Germinal center (tissue), 1 donor: ENCODE data around the gene AMIGO3.
"Not testable (repeated sequence)": the region's sequence is repeated elsewhere in the genome, so short reads cannot be mapped to it uniquely, and the experiment has no call there.

Source experiments
- DNase-seq: peaks from one replicate; pipeline ENCODE4 v3.0.0; 2012; ENCODE audit warnings: mixed read lengths, low spot score

Gene AMIGO3

DNA sequence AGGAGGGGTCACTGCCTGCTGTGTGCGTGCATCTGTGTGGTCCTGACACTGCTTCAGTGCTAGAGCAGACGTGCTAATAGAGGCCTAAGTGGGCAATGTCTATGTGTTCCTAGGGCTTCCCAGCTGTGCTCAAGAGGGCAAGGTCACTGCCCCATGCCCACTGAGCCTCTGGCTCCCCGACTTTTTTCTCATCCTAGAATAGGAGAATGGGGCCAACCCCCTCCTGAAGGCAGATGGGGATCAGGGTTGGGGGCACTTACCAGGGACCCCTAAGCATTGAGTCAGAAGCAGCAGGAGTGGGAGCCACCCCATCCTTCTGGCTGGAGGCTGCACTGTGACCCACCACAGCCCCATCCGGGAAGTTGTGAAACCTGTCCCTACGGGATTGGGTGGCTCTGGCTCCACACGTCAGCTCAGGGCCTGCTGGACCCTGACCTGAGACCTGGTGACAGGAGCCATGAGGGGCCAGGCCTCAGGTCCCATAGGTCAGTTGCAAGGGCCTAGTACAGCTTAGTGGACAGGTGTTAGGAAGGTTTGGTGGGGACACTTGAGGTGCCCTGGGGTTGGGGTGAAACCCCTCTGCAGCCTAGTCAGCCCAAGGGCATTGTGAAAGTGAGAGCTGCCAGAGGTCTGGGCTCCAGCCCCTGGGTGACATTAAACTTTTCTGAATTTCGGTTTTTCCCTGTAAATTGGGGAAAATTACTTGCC, 31.0 kb downstream of the AMIGO3 start:
- DNase-seq = not testable (repeated sequence)

DNA sequence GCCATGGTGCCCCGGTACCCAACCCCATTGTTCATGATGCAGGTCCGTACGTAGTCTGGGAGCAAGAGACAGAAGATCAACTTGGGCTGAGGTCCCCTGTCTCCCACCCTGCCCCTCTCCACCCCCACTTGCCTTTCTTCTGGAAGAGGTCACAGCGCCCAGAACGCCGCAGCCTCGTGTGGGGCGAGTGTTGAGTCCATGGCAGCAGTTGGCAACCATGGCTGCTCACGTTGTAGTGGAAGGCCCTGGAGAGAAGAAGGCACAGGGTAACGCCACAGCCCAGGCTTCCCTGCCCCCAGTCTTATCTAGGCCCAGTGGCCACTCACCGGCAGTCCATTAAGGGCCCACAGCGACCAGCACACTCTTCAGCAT, 32.1 kb downstream of the AMIGO3 start:
- not testable (repeated sequence) for DNase-seq

DNA sequence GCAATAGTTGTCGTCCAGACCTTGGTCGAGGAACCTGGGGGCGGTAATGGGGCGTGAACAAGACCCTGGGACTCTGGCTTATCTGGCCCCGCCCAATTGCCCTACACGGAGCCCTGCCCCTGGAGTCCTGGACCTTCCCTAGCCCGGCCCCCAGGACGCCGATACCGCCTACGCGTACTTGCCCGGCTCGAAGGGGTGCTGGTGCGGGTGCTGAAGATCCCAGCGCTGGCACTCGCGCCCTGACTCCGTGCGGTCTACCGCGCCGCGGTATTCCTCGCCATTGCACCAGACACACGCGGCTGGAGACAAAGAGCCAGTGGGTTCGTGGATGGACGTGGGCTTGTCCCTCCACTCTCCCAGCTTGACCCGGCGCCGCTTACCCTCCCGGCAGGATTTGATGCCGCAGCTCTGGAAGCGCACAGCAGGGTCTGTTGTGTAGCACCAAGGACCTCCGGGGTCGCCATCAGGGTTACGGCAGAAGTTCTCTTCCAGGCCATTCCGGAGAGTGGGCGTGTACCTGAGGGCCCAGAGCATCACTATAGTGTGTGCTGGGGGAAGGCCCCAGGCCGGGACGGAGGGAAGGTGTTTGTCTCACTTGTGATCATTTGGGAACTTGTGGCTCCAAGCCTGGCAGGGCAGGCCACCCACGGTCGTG, 32.6 kb downstream of the AMIGO3 start:
- DNase-seq = not testable (repeated sequence)

DNA sequence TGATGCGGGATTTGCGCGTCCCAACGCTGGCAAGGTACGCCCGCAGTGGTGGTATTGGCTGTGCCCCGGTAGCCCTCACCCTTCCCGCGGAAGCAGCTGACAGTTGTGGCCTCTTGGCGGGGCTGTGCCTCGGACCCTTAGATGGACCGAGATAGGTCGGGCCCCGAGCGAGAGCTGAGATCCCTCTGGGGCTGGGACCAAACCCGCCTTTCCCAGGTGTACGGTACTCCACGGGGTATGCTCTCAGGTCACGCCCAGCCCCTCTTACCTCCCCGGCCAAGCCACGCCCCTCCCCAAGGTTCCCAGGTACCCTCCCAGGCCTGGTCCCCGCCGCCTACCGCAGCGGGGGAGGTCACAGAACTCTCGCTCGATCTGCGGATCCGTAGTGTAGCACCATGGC, 33.1 kb downstream of the AMIGO3 start:
- DNase-seq = not testable (repeated sequence)

DNA sequence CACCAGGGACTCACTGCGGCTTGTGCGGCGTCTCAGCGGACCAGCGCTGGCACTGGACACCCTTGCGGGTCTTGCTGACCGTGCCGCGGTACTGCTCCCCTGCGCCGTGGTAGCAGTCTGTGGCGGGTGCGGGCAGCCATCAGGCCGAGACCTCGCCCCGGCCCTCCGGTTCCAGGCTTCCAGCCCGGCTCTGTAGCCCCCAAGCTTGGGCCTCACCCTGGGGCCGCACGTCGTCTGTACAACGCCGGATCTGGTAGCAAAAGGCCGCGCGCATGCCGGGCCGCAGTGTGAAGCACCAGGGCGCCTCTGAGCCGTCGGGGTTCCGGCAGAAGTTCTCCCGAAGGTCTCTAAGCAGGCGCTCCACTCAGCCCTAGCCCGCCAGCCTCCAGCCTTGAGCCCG, 33.6 kb downstream of the AMIGO3 start:
- not testable (repeated sequence) for DNase-seq

DNA sequence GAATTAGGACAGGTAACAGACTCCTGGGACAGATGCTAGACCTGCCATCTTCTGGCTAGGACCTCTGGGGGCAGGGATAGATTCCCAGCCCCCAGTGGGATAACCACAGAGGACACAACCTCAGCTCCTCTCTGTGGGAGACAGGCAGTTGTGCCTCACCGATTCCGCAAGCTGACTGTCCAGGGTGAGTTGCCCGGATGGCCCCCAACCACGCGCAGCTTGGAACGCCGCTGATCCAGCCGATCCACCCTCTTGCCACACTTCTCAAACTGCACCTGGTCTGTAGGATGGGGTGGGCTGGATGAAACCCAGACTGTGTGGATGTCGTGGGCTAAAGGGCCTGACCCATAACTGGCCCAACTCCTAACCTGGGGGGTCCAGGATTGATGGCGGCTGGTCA, 34.4 kb downstream of the AMIGO3 start:
- DNase-seq = not testable (repeated sequence)

DNA sequence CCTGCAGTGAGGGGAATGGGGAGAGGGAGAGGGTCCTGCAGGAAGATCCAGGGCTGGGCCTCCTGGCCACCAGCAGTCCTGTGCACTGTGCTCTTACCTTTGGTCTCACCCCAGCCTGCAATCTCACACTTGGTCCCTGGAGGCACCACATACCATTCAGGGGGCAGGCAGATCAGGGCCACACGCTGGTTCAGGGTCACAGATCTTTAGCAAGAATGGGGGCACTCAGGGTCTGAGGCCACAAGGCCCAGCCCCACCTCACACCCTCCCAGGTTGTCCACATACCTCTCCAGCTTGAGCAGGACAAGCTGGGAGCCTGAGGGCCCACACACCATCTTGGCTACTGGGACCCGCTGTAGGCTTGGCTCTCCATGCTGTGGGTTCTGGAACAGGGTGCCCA, 35.0 kb downstream of the AMIGO3 start:
- not testable (repeated sequence) for DNase-seq

DNA sequence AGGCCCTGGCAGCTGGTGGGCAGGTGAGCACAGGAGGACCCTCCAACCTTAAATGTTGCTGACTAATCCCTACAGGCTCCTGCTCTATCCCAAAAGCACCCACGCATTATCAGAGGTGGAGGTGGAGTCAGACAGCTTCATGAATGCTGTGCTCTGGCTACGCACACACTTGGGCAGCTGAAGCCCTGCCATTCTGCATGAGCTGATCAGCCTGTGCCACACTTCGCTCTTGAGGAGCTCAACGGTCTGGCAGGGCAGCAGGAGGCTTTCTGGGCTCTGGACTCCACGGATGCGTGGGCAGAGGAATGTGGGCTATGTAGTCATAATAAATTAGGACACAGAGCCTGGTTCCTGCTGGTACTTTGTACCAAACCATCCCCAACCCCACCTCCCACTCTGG, 36.3 kb downstream of the AMIGO3 start:
- DNase-seq = no peak

DNA sequence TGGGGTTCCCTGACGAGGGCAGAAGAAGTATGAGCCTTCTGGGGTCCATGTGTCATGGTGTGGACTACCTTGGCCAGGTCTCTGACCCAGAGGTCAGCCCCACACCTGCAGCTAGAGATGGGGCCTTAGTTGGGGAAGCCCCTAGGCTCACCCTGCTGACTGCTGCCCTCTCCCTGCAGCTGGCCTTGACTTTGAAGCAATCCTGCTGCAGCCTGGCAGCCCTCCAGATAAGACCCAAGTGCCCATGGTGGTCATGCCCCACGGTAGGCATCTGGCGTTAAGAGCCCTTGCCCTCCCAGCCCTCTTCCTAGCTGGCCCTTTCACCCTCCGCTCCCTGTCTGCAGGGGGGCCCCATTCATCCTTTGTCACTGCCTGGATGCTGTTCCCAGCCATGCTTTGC, 37.9 kb downstream of the AMIGO3 start:
- no peak for DNase-seq

DNA sequence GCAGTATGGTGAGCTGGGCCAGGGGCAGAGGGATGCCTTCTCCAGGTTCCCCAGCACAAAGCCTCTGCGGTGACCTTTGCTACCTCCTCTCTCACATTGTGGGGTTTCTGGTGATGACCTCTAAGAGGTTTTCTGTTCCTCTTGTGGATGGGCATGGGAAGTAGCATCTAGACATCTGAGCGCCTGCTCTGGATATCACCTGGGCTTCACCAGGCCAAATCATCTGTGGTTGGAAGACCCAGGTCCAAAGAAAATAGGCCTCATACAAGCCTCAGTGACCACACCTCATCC, 38.3 kb downstream of the AMIGO3 start:
- DNase-seq = no peak

DNA sequence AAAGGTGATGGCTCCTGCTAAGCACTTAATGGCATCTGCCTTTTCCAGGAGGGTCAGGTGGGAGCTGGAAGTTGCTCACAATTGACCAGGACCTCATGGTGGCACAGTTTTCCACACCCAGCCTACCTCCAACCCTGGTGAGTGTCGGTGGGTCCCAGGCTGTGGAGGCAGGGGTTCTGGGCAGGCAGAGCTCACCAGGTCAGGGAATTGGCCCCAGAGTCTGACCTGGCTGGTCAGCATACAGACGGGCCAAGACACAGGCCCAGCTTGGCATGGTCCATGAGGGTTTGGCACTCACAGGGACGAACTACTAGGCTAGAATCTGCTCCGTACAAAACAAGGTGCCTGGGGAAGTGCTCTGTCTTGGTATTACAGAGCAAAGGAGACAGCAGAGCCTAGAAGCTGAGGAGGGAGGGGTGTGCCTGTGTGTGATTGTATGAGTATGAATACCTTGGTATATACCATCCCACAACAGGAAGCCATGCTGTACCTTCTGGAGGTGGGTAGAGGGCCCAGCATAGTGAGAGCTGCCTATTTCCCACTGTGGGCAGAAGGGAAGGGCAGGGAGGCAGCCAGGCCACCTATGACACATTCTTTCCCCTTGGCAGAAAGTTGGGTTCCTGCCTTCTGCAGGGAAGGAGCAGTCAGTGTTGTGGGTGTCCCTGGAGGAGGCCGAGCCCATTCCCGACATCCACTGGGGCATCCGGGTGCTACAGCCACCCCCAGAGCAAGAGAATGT, 38.8 kb downstream of the AMIGO3 start:
- DNase-seq = no peak

DNA sequence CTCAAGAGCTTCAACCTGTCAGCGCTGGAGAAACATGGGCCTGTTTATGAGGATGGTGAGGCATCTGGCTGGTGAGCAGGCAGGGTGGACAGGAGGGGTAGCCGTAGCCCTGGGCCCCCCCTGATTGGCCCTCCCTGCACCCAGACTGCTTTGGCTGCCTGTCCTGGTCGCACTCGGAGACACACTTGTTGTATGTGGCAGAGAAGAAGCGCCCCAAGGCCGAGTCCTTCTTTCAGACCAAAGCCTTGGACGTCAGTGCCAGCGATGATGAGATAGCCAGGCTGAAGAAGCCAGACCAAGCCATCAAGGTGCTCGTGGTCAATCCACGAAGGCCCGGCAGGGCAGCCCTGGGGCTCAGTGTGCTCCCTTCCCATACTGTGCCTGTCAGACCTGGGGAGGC, 43.6 kb downstream of the AMIGO3 start:
- DNase-seq = no peak

DNA sequence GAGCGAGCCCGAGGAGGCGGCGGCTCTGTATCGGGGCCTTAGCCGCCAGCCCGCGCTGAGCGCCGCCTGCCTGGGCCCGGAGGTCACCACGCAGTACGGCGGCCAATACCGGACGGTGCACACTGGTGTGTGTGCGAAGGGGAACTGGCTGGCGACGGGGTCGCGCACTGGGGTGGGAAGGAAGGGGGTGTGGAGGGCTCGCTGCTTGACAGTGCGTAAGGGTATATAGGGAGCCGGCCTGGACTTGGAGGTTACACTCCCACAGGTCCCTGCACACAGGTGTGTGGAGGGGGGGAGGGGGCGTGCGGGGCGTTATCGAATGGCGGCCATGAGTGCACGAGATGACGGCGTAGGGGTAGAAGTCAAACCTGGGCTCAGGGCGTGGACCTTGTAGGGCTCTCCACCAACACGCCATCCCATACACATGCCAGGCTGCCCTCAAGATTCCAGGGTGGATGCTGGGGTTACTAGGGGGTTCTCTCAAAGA, 44.9 kb downstream of the AMIGO3 start:
- no peak for DNase-seq

DNA sequence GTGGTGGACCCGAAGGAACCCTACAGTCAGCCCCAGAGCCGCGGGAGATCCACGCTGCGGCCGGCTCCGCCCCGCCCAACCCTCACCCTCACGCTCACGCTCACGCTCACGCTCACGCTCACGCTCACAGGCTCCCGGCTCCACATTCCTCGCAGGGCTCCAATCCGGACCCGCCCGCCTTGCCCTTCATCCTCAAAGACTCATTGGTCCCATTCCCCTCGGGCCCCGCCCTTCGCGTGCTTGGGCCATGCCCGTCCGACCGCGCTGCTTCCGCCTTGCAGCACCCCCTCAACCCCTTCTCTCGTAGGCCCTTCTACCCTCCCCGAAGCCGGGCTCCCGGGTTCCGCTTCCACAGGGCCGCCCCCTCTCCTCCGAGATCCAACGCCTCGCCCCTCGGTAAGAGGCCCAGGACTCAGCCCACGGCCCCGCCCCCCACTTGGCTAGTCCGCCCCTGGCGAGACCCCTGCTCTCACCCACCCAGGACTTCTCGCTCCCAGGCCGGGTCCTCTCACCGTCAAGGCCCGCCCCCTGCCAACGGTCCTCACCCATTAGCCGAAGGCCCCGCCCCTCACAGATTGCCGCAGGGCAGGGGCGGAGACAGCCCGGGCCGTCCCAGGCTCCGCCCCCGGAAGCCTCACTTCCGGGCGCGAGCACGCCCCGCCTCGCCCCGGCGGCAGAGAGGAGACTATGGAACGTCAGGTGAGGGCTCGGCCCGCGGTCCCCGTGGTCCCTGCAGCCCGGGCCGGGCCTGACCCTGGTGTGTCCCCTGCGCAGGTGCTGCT, 45.6 kb downstream of the AMIGO3 start, which contains the start of gene APEH:
APEH (plus strand) TSS at position 637 of the 782 bp plus-strand sequence; CDS start at position 688, 51 bp downstream.
- peak; percentile 98 for DNase-seq

DNA sequence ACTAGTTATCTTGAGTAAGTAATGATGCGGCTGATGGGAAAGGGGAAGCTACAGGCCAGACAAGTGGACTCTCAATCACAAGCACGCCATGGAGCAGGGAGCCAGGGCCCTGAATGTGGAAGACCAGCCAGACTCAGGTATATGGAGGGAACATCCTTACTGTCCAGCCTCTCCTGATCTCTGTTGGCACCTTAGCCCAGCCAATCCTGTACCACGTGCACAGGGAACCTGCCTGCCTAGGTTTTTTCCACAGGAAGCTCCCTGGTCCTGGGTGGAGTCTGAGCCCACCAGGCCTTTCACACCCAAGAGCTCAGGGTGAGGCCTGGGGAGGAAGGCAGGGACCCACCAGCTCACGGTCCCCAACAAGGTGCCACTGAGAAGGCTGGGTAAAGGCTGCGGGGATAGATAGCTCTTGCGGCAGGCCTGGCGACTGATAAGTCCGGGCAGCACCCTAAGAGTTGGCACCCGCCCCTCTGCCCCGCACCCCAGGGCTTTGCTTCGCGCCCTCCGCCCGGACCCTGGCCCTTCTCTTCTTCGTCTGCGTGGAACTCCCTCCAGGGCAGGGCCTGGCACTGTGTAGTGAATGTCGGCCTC, 46.3 kb downstream of the AMIGO3 start:
- peak; percentile 10 for DNase-seq

DNA sequence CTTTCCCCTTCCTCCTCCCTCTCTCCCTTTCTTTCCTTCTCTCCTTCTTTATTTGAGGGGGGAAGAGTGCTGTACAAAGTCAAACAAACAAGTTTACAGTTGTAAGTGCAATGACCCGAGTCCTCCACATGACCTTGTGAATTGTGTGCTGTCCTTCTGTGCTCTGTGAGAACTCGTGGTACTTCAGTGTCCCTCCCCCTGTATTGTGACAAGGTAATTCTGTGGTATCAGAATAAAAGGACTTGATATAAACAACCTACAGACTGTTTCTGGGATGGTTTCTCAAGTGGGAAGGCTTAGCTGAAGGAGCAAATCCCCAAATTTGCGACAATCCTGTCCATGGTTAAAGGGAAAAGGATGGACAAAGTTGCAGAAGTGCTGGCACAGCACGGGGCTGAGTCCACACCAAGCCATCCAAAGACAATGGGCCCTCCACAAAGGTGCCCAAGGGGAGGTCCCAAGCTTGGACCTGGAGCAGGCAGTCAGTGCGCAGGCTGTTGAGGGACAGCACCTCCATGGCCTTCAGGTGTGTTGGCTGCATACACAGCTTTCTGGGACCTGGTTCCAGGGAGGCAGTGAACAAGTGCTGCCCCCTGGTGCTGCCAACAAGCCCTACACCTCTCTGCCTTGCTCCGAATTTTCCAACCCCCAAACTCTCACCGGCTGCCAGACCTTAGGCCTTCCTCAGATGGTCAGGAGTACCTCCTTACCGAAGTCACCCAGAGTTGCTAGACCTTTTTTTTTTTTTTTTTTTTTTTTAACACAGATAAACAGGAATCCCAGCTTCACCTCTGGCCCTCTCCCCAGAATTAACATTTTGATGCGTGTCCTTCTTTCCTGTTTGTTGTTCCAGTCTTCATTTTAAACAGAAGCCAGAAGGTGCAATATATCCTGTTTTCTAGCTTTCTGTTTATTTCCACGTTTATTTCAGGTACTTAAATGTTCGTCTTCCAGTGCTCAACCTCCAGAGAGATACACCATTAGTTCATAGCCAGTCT, 47.9 kb downstream of the AMIGO3 start:
- peak; percentile 83 for DNase-seq

DNA sequence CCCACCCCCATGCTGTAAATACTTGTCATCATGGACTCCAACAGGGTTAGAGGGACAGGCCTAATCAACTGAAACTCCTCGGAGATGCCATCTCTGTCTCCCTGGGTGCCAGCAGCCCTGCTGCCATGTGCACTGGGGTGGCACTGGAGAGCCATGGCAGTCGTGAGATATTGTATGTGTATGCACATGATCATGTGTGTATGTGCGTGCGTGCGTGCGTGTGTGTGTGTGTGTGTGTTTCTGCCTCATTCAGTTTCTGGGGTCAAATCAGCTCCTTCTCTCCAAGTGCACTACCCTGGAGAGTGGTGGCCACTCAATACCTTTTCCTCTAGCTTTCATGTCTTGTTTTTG, 48.6 kb downstream of the AMIGO3 start:
- DNase-seq = no peak

DNA sequence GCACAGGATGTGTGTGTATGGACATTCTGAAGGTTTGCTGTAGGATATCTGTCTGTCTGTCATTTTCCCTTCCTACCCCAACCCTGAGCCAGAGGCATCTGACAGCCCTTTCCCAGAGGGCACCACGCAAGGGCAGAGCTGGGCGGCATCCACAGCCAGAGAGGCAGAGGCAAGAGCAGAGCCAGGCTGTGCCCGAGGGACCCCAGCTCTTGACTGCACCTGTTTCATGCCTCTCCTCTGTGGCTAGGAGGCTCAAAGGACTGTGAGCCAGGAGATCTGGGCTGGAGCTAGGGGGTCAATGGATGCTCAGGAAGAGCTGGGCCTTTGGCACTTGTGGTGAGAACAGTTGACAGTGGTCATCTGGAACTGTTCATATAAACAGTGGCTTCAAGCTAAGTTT, 50.1 kb downstream of the AMIGO3 start:
- no peak for DNase-seq

DNA sequence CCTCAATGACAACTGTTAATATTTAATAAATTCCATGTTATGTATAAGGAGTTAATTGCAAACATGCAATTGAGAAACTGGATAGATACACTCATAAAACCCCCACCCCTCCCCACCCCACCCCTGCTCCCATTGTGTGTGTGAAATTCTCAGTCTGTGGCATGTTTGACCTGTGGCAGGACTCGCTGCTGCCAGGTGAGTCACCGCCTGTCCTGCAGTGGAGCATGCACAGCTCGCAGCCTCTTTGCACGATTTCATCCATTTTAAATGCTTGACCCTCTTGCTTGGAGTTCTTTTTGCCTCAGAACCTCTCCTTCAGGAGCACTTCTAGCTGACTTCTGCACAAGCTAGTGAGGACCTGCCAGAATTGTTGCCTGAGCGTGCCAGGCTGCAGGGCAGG, 50.6 kb downstream of the AMIGO3 start:
- DNase-seq = no peak

DNA sequence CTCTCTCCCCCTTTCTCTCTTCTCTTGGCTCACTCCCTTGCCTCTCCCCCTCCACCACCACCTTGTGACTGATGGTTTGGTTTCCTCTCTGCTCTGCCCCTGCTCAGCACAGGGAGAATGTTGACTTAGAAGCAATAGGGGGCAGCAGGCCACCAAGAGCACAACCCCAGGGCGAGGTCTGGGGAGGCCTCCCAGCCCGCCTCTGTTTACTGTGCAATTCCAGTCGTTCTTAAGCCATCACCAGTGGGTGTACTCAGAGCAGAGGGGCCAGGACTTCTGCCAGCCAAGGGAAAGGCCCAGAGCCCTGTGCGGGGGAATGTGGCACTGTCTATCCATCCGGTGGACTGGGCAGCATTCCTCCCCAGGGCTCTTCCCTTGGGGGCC, 51.1 kb downstream of the AMIGO3 start:
- DNase-seq = no peak
